Activated B cell treated with CpG ODN at 0.5 μM for 24 hours (primary cell): ENCODE results near the gene NKX2-4. TPM values are rescaled to one million over a fixed set of nuclear protein-coding genes. Genes with fewer than 3 reads are reported as not detected.

ENCODE experiments used
- ATAC-seq: fragments of 200-7000 bp; cut with Tn5 transposase; one replicate; pipeline ENCODE4 v1.10.0; 2021; ENCODE audit warnings: low read depth, mild to moderate bottlenecking, moderate library complexity
- CTCF ChIA-PET: fragments of 350-600 bp; sonication (Branson Sonifier 250); formaldehyde crosslinking; loops from one replicate; lab custom pipeline; 2021; ENCODE audit warnings: antibody characterized with exemption; lab: Charles Lee
- POLR2A ChIA-PET: fragments of 350-600 bp; sonication (Branson Sonifier 250); formaldehyde crosslinking; loops from one replicate; lab custom pipeline; 2021; ENCODE audit warnings: antibody characterized with exemption; lab: Charles Lee
- DNase-seq: peaks from one replicate; pipeline ENCODE4 v3.0.0; 2022
- H3K27ac Mint-ChIP-seq: one replicate; pipeline ENCODE4 v1.8.0; 2020; ENCODE audit warnings: mixed read lengths
- H3K27me3 Mint-ChIP-seq: one replicate; pipeline ENCODE4 v1.8.0; 2021; ENCODE audit warnings: mixed read lengths
- H3K36me3 Mint-ChIP-seq: one replicate; pipeline ENCODE4 v1.8.0; 2021; ENCODE audit warnings: low read depth, mixed read lengths
- H3K4me1 Mint-ChIP-seq: one replicate; pipeline ENCODE4 v1.8.0; 2021; ENCODE audit warnings: mixed read lengths
- H3K4me3 Mint-ChIP-seq: one replicate; pipeline ENCODE4 v1.8.0; 2020; ENCODE audit warnings: mild to moderate bottlenecking, mixed read lengths
- H3K9me3 Mint-ChIP-seq: one replicate; pipeline ENCODE4 v1.8.0; 2020; ENCODE audit warnings: mixed read lengths
- CTCF ChIP-seq: fragments of 200-600 bp; IDR thresholded peaks from one replicate; pipeline ENCODE4 v1.8.0; 2022; ENCODE audit warnings: antibody characterized with exemption, mild to moderate bottlenecking
- intact Hi-C: fragments of 100-400 bp; cut with micrococcal nuclease; formaldehyde crosslinking; loops from one replicate; pipeline ENCODE4 v1.15.1; 2024
- total RNA-seq: library from RNA; stranded (reverse); gene quantifications from 2 replicates; pipeline ENCODE4 v1.2.3, GENCODE V29; 2022

Gene NKX2-4
- not detected in 2 replicates for total RNA-seq

GRCh38 chr20:21397341-21398108 is at the start of gene NKX2-4:
Gene NKX2-4, minus strand, starts transcription at chr20:21397526. Its CDS starts 127 bp downstream, at chr20:21397399.
- H3K27ac Mint-ChIP-seq, result no peak within 1 kb of the TSS
- CTCF ChIA-PET, result no interaction called here
- peak within 1 kb of the TSS; percentile 64 for H3K4me3 Mint-ChIP-seq
- H3K4me1 Mint-ChIP-seq, result peaks cover 10% of the 10 kb centered on the region
- H3K9me3 Mint-ChIP-seq, result no peaks in the 10 kb centered on the region
- peaks cover 59% of the 10 kb centered on the region for H3K27me3 Mint-ChIP-seq
- no peak for TF ChIP-seq CTCF
- DNase-seq (peak; percentile 17), ATAC-seq (no peak)
- H3K36me3 Mint-ChIP-seq, result no peaks in the 10 kb centered on the region
- intact Hi-C loops, result loop anchor here (2.0 kb wide), 1 partner anchor 297 kb away; no protein-coding TSS in a partner anchor
- POLR2A ChIA-PET, result interaction anchor here (0.6 kb wide), 1 partner anchor 94 kb away, joined by 6 read pairs; the partner anchor contains the start of gene XRN2

GRCh38 chr20:21437816-21438215 is 40.5 kb upstream of the NKX2-4 start:
- ATAC-seq (no peak), DNase-seq (no peak)
- ChIA-PET POLR2A (no interaction called here), CTCF (no interaction called here)
- no peaks in the 10 kb centered on the region for H3K9me3 Mint-ChIP-seq
- no peak overlapping the region for H3K27ac Mint-ChIP-seq
- H3K36me3 Mint-ChIP-seq, result no peaks in the 10 kb centered on the region
- TF ChIP-seq CTCF, result no peak
- H3K4me1 Mint-ChIP-seq, result no peaks in the 10 kb centered on the region
- intact Hi-C loops, result no loop called here
- H3K4me3 Mint-ChIP-seq, result no peak overlapping the region
- peaks cover 26% of the 10 kb centered on the region for H3K27me3 Mint-ChIP-seq

DNA sequence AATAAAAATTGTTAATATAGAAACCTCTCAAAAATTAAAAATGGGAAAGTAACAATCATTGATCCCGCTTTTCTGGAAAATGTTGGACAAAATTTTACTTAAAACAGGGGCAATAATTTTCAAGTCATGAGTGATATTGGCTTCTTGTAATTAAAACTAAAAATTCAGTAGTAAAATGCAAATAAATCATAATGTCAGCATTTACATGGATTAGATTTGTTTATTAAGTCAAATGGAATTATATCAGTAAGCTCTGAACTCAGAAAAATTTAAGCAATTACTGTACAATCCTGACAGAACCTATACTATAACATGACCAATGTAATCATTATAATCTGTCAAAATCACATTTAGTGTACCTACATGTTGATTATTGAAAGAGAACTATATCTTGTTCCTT is 39.9 kb upstream of the NKX2-4 start:
- CTCF ChIA-PET, result no interaction called here
- no peak for DNase-seq
- H3K27me3 Mint-ChIP-seq, result peaks cover 26% of the 10 kb centered on the region
- POLR2A ChIA-PET, result no interaction called here
- no peak for ATAC-seq
- no peak overlapping the region for H3K4me3 Mint-ChIP-seq
- intact Hi-C loops, result no loop called here
- TF ChIP-seq CTCF, result no peak
- H3K36me3 Mint-ChIP-seq, result no peaks in the 10 kb centered on the region
- H3K9me3 Mint-ChIP-seq, result no peaks in the 10 kb centered on the region
- no peak overlapping the region for H3K27ac Mint-ChIP-seq
- H3K4me1 Mint-ChIP-seq, result no peaks in the 10 kb centered on the region

GRCh38 chr20:21436205-21436604 is 38.9 kb upstream of the NKX2-4 start:
- ChIA-PET POLR2A (no interaction called here), CTCF (no interaction called here)
- H3K27me3 Mint-ChIP-seq, result peaks cover 26% of the 10 kb centered on the region
- no peak overlapping the region for H3K27ac Mint-ChIP-seq
- no peaks in the 10 kb centered on the region for H3K9me3 Mint-ChIP-seq
- H3K4me1 Mint-ChIP-seq, result no peaks in the 10 kb centered on the region
- no peak for DNase-seq
- no peaks in the 10 kb centered on the region for H3K36me3 Mint-ChIP-seq
- ATAC-seq, result no peak
- no peak for TF ChIP-seq CTCF
- no peak overlapping the region for H3K4me3 Mint-ChIP-seq
- intact Hi-C loops, result no loop called here

DNA sequence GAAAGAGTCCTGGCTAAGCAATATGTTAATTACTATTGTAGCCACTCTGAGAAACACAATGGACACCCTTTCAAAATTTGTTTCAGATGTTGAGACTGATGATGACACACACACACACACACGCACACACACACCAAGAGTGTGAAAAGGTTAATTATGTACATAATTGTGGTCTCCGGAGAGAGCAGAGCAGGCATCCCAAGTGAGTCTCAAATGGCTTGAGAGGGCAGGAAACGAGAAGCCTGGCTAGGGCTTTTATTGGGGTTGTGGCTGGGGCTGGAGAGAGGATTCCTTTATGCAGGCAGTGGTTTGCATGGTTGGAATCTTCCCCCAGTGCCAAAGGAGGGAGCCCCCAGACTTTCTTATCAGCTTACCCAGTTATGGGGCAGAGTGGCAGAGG is 38.2 kb upstream of the NKX2-4 start:
- no peaks in the 10 kb centered on the region for H3K36me3 Mint-ChIP-seq
- H3K4me1 Mint-ChIP-seq, result no peaks in the 10 kb centered on the region
- no peaks in the 10 kb centered on the region for H3K9me3 Mint-ChIP-seq
- no peak overlapping the region for H3K4me3 Mint-ChIP-seq
- TF ChIP-seq CTCF, result no peak
- ATAC-seq (no peak), DNase-seq (no peak)
- intact Hi-C loops, result no loop called here
- POLR2A ChIA-PET, result no interaction called here
- CTCF ChIA-PET, result no interaction called here
- H3K27me3 Mint-ChIP-seq, result peaks cover 23% of the 10 kb centered on the region
- H3K27ac Mint-ChIP-seq, result no peak overlapping the region
